Measurements from ENCODE around the gene THSD7A. TPM values are rescaled to one million over a fixed set of nuclear protein-coding genes. Genes with fewer than 3 reads are reported as not detected.

THSD7A gene
- total and polyA plus RNA-seq, 2 of the 4 experiments (the other 2 are of a cell fraction): 0.02 to 0.18 TPM

DNA sequence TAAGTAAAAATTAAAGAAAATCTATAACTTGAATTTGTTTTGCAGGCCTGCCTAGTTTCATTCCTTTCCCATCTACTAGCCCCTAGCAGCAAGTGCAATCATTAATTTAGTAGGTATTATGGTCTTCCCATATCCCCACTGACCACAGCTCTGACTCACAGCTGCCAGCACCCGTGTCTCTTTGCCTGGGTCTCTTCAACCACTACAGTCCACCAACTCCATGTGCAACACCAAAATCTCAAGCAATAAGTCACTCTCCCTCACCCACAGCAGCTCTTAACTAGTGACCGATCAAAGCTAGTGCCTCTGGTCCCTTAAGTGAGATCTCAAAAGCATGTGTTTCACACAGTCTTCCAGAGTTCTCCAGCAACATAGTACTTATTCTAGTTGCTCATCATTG is 26.0 kb upstream of the THSD7A start:
- in situ Hi-C loops (cut with MboI; ENCODE audit: low sequenced_read_pairs): no loop called here
- no peaks in the 10 kb centered on the region for H4K20me1 ChIP-seq (ENCODE audit: insufficient read depth, low read length)
- no peak overlapping the region for H4K91ac ChIP-seq (ENCODE audit: insufficient read depth, low read depth, low read length)
- no peak overlapping the region for H3K27ac ChIP-seq (ENCODE audit: insufficient read depth, low read length)
- dilution Hi-C loops (cut with HindIII; ENCODE audit: low sequenced_read_pairs, unreplicated experiment): no loop called here
- ATAC-seq (ENCODE audit: low read depth): no peak
- H2BK20ac ChIP-seq (ENCODE audit: low read depth, low read length): no peak overlapping the region
- H3K14ac ChIP-seq (replicated peaks; ENCODE audit: low read depth, low read length): no peak overlapping the region
- no peaks in the 10 kb centered on the region for H3K79me1 ChIP-seq (ENCODE audit: low read depth in 1 of 2, low read length in 2 of 2)
- no peak overlapping the region for H2BK120ac ChIP-seq (ENCODE audit: low read depth, low read length)
- no peak overlapping the region for H3K9ac ChIP-seq (ENCODE audit: low read depth, low read length)
- no peak overlapping the region for H2AK5ac ChIP-seq (ENCODE audit: low read depth, low read length)
- no peak overlapping the region for H3K4me3 ChIP-seq (ENCODE audit: insufficient read depth, low read depth, low read length)
- H2BK5ac ChIP-seq (ENCODE audit: low read depth, low read length, poor library complexity, severe bottlenecking): no peak overlapping the region
- H3K9me3 ChIP-seq (ENCODE audit: control insufficient read depth, insufficient read depth, low read length): no peaks in the 10 kb centered on the region
- H3K27me3 ChIP-seq (ENCODE audit: control insufficient read depth, insufficient read depth, low read length): no peaks in the 10 kb centered on the region
- no peak for DNase-seq
- BruUV-seq (replicated peaks): no TSS peak
- no peaks in the 10 kb centered on the region for H3K9me1 ChIP-seq (ENCODE audit: insufficient read depth, low read length)
- no peak overlapping the region for H3K4ac ChIP-seq (ENCODE audit: low read depth, low read length)
- no peak overlapping the region for H4K8ac ChIP-seq (ENCODE audit: low read depth in 2 of 2, low read length in 2 of 2)
- H3K18ac ChIP-seq (ENCODE audit: low read depth, low read length): no peak overlapping the region
- no peaks in the 10 kb centered on the region for H3K4me1 ChIP-seq (ENCODE audit: control insufficient read depth, insufficient read depth, low read length)
- no peak overlapping the region for H2AK9ac ChIP-seq (replicated peaks; ENCODE audit: low read depth, low read length, poor library complexity)
- CTCF ChIA-PET: no interaction called here
- H4K5ac ChIP-seq (ENCODE audit: low read depth, low read length): no peak overlapping the region
- intact Hi-C loops (cut with micrococcal nuclease): no loop called here
- POLR2A ChIA-PET (ENCODE audit: unreplicated experiment): no interaction called here
- H3K23ac ChIP-seq (ENCODE audit: low read depth, low read length): no peak overlapping the region
- H3K36me3 ChIP-seq (ENCODE audit: control insufficient read depth, insufficient read depth, low read length): no peaks in the 10 kb centered on the region
- TF ChIP-seq POLR2A (IDR thresholded peaks at IDR 0.05; ENCODE audit: low read depth, low read length): no peak
- H3K4me2 ChIP-seq (ENCODE audit: low read depth, low read length): no peak overlapping the region
- H2AFZ ChIP-seq (replicated peaks; ENCODE audit: low read length, poor library complexity): no peak overlapping the region
- 67% methylated on average over 2 of the region's 2 CpGs; no CpG with 5 or more reads in 1 of the 2 experiments for WGBS, 2 experiments (ENCODE audit: extremely low coverage in 2 of 2, insufficient read length in 1 of 2)
- no peak overlapping the region for H3K56ac ChIP-seq (ENCODE audit: extremely low read depth, insufficient read depth, low read length)
- no peak overlapping the region for H2BK15ac ChIP-seq (ENCODE audit: low read depth, low read length)

All from IMR-90 (cell line).